ENCODE data around the gene LSG1. TPM values are rescaled to one million over a fixed set of nuclear protein-coding genes. Genes with fewer than 3 reads are reported as not detected.

Gene LSG1
- total RNA-seq, 1 experiment from 2014 or later = 39.7 TPM

GRCh38 chr3:194715022-194715800 lies 43.2 kb upstream of the LSG1 start:
- peaks cover 0 to 13% of the 10 kb centered on the region in 2 experiments; a peak in 2 of 4 replicates for H3K4me1 ChIP-seq (ENCODE audit: control insufficient read depth in 1 of 2, insufficient read depth in 2 of 2, low read length in 2 of 2)
- H3K9me2 ChIP-seq (ENCODE audit: insufficient read depth) = 0 out of 2 replicates have a peak, but pooled peaks cover 3% of the 10 kb centered on the region
- H2AFZ ChIP-seq (ENCODE audit: low read depth, low read length, poor library complexity, severe bottlenecking) = no peak overlapping the region
- H3K27me3 ChIP-seq (ENCODE audit: insufficient read depth, low read length) = no peaks in the 10 kb centered on the region
- no peak for ATAC-seq
- ChIA-PET POLR2A (no interaction called here), RAD21 (ENCODE audit: low non-redundant PET in 1 of 2, low total read pairs in 2 of 2, uncharacterized antibody in 2 of 2, unreplicated experiment in 2 of 2) (no interaction called here), CTCF (no interaction called here)
- H3K9me3 ChIP-seq (ENCODE audit: control insufficient read depth in 1 of 2, insufficient read depth in 1 of 2, low read depth in 1 of 2, low read length in 2 of 2) = no peaks in the 10 kb centered on the region
- H3K4me3 ChIP-seq (replicated peaks in 1 of 2; ENCODE audit: low read depth in 1 of 2, low read length in 2 of 2) = no peak overlapping the region
- H3K27ac ChIP-seq (ENCODE audit: low read depth, low read length) = no peak overlapping the region
- no peaks in the 10 kb centered on the region for H3K79me2 ChIP-seq (ENCODE audit: insufficient read depth, low read length)
- H3K4me2 ChIP-seq (ENCODE audit: low read length) = no peak overlapping the region
- intact Hi-C loops (cut with micrococcal nuclease) = no loop called here
- H3K9ac ChIP-seq (ENCODE audit: low read length) = no peak overlapping the region
- no peaks in the 10 kb centered on the region for H4K20me1 ChIP-seq (ENCODE audit: insufficient read depth)
- BruUV-seq (replicated peaks) = no TSS peak
- no peak for TF ChIP-seq ZFX (IDR thresholded peaks at IDR 0.05)
- DNase-seq (ENCODE audit: low read depth, low spot score) = no peak
- H3K36me3 ChIP-seq (ENCODE audit: control insufficient read depth in 1 of 2, insufficient read depth in 2 of 2, low read length in 2 of 2) = no peaks in the 10 kb centered on the region

- ATAC-seq (no peak), DNase-seq (ENCODE audit: low read depth, low spot score) (no peak)
- Histone ChIP-seq H3K4me3 (replicated peaks in 1 of 2; ENCODE audit: low read depth in 1 of 2, low read length in 2 of 2) (no peak overlapping the region), H3K36me3 (ENCODE audit: control insufficient read depth in 1 of 2, insufficient read depth in 2 of 2, low read length in 2 of 2) (no peaks in the 10 kb centered on the region), H3K9me2 (ENCODE audit: insufficient read depth) (0 out of 2 replicates have a peak, but pooled peaks cover 3% of the 10 kb centered on the region), H4K20me1 (ENCODE audit: insufficient read depth) (no peaks in the 10 kb centered on the region), H3K27me3 (ENCODE audit: insufficient read depth, low read length) (no peaks in the 10 kb centered on the region), H3K79me2 (ENCODE audit: insufficient read depth, low read length) (no peaks in the 10 kb centered on the region), H3K27ac (ENCODE audit: low read depth, low read length) (no peak overlapping the region), H3K9me3 (ENCODE audit: control insufficient read depth in 1 of 2, insufficient read depth in 1 of 2, low read depth in 1 of 2, low read length in 2 of 2) (no peaks in the 10 kb centered on the region), H3K4me1 (ENCODE audit: control insufficient read depth in 1 of 2, insufficient read depth in 2 of 2, low read length in 2 of 2) (peaks cover 0 to 13% of the 10 kb centered on the region in 2 experiments; a peak in 2 of 4 replicates), H3K4me2 (ENCODE audit: low read length) (no peak overlapping the region), H2AFZ (ENCODE audit: low read depth, low read length, poor library complexity, severe bottlenecking) (no peak overlapping the region), H3K9ac (ENCODE audit: low read length) (no peak overlapping the region)
- CTCF ChIA-PET = no interaction called here
- TF ChIP-seq POLR2AphosphoS5 (IDR thresholded peaks at IDR 0.05; ENCODE audit: low read depth, low read length) = no peak
- TF ChIP-seq POLR2A (IDR thresholded peaks at IDR 0.05; ENCODE audit: borderline replicate concordance, extremely low read depth, insufficient read depth, insufficient read length) = no peak
- no peak for TF ChIP-seq TCF7L2 (IDR thresholded peaks at IDR 0.05; ENCODE audit: borderline replicate concordance, extremely low read depth, insufficient read depth, insufficient read length)
- no peak for TF ChIP-seq ELF1 (IDR thresholded peaks at IDR 0.05; ENCODE audit: borderline replicate concordance, low read depth)
- TF ChIP-seq ZFX (IDR thresholded peaks at IDR 0.05) = no peak
- no peak for TF ChIP-seq CBX3 (IDR thresholded peaks at IDR 0.05; ENCODE audit: low read depth)
- no peak for TF ChIP-seq EGR1 (IDR thresholded peaks at IDR 0.05; ENCODE audit: low read depth)
- no peak for TF ChIP-seq SIN3A (IDR thresholded peaks at IDR 0.05; ENCODE audit: low read depth)
- TF ChIP-seq ATF3 (IDR thresholded peaks at IDR 0.05) = no peak
- no peak for TF ChIP-seq YY1 (IDR thresholded peaks at IDR 0.05; ENCODE audit: extremely low read depth, insufficient replicate concordance, low read depth, low read length)
- TF ChIP-seq SRF (IDR thresholded peaks at IDR 0.05; ENCODE audit: low read depth) = no peak
- no peak for TF ChIP-seq RAD21 (IDR thresholded peaks at IDR 0.05; ENCODE audit: low read depth)
- no peak for TF ChIP-seq FOSL1 (IDR thresholded peaks at IDR 0.05; ENCODE audit: low read depth)
- intact Hi-C loops (cut with micrococcal nuclease) = no loop called here
- no TSS peak for BruUV-seq (replicated peaks)
- POLR2A ChIA-PET = no interaction called here
- RAD21 ChIA-PET (ENCODE audit: low non-redundant PET in 1 of 2, low total read pairs in 2 of 2, uncharacterized antibody in 2 of 2, unreplicated experiment in 2 of 2) = no interaction called here
These were observed 42.6 kb upstream of the LSG1 start for GRCh38 chr3:194714564-194714963.

Data from HCT116 (cell line).